ENCODE measurements around the gene ETHE1. TPM values are rescaled to one million over a fixed set of nuclear protein-coding genes. Genes with fewer than 3 reads are reported as not detected.

ETHE1 gene
- polyA plus RNA-seq, 1 donor from 2014 or later, result 25.2 TPM

DNA sequence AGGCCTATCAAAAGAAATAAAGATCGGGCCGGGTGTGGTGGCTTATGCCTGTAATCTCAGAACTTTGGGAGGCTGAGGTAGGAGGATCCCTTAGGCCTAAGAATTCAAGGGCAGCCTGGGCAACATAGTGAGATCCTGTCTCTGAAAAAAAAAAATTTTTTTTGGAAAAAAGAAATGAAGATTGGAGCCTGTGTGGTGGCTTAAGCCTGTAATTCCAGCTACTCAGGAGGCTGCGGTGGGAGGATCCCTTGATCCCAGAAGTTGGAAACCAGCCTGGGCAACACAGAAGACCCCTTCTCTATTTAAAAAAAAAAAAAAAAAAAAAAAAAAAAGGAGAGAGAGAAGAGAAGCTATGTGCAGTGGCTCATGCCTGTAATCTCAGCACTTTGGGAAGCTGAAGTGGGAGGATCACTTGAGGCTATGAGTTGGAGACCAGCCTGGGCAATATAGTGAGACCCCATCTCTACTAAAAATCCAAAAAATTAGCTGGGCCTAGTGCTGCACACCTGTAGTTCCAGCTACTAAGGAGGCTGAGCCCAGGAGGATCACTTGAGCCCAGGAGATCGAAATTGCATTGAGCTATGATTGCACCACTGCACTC is 46.9 kb downstream of the ETHE1 start:
- Mint-ChIP-seq H3K36me3 (peaks cover 12% of the 10 kb centered on the region), H3K4me3 (no peak overlapping the region), H3K27ac (no peak overlapping the region), H3K9me3 (no peaks in the 10 kb centered on the region), H3K4me1 (peaks cover 3 to 6% (median 4%) of the 10 kb centered on the region in 3 donors), H3K27me3 (no peaks in the 10 kb centered on the region)

DNA sequence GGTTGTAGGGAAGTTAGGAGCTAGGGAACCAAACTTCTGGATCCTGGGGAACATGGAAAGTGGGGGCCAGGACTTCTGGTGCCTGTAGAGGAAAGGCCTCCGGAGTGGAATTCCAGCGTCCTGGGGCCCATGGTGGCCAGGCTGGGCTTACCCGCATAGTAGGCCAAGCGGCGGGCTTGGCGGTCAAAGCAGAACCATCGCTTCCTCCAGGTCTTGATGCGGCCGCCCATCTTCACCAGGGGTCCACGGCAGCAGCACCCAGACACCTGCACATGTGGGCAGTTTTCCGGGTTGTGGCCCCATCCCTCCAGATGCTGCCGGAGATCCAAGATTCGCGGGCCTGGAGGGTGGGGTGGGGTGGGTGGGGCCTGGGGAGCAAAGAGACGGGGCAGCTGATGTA is 47.8 kb downstream of the ETHE1 start:
- Mint-ChIP-seq H3K4me1 (peaks cover 3 to 9% (median 4%) of the 10 kb centered on the region in 3 donors), H3K36me3 (peaks cover 12% of the 10 kb centered on the region), H3K9me3 (no peaks in the 10 kb centered on the region), H3K27ac (no peak overlapping the region), H3K27me3 (no peaks in the 10 kb centered on the region), H3K4me3 (no peak overlapping the region)

- peaks cover 12% of the 10 kb centered on the region for H3K36me3 Mint-ChIP-seq
- no peak overlapping the region for H3K4me3 Mint-ChIP-seq
- no peaks in the 10 kb centered on the region for H3K27me3 Mint-ChIP-seq
- H3K9me3 Mint-ChIP-seq, result no peaks in the 10 kb centered on the region
- H3K27ac Mint-ChIP-seq, result peak overlapping the region in 1 of 3 donors; percentile 25
- H3K4me1 Mint-ChIP-seq, result peaks cover 4 to 12% (median 4%) of the 10 kb centered on the region in 3 donors
Observed at GRCh38 chr19:43478323-43478722, 48.7 kb downstream of the ETHE1 start.

GRCh38 chr19:43476606-43477005 is 50.4 kb downstream of the ETHE1 start:
- peak overlapping the region in 1 of 4 donors; percentile 87 for H3K4me3 Mint-ChIP-seq
- H3K27ac Mint-ChIP-seq, result peak overlapping the region in 1 of 3 donors; percentile 53
- no peaks in the 10 kb centered on the region for H3K27me3 Mint-ChIP-seq
- peaks cover 12% of the 10 kb centered on the region for H3K36me3 Mint-ChIP-seq
- H3K4me1 Mint-ChIP-seq, result peaks cover 4 to 12% (median 5%) of the 10 kb centered on the region in 3 donors
- no peaks in the 10 kb centered on the region for H3K9me3 Mint-ChIP-seq

- Mint-ChIP-seq H3K4me3 (peak overlapping the region; percentile 78 to 89 (median 83)), H3K27me3 (no peaks in the 10 kb centered on the region), H3K27ac (peak overlapping the region; percentile 87 to 94 (median 89)), H3K4me1 (peaks cover 4 to 12% (median 5%) of the 10 kb centered on the region in 3 donors), H3K9me3 (no peaks in the 10 kb centered on the region), H3K36me3 (peaks cover 5% of the 10 kb centered on the region)
Observed at GRCh38 chr19:43474986-43475705, 51.9 kb downstream of the ETHE1 start.

DNA sequence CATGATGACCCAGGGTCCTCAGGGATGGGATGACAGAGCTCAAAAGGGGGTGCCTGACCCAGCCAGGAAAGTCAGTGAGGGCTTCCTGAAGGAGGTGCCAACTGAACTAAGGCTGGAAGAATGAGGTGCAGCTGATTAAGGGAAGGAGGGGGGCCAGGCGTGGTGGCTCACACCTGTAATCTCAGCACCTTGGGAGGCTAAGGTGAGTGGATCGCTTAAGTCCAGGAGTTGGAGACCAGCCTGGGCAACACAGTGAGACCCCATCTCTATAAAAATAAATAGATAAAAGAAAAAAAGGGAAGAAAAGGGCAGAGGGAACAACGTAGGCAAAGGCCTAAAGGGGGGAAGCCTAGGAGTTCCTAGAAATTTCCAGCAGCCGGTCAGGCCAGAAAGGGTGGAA is 52.5 kb downstream of the ETHE1 start:
- H3K9me3 Mint-ChIP-seq, result no peaks in the 10 kb centered on the region
- H3K4me1 Mint-ChIP-seq, result peaks cover 4 to 12% (median 5%) of the 10 kb centered on the region in 3 donors
- H3K27me3 Mint-ChIP-seq, result no peaks in the 10 kb centered on the region

DNA sequence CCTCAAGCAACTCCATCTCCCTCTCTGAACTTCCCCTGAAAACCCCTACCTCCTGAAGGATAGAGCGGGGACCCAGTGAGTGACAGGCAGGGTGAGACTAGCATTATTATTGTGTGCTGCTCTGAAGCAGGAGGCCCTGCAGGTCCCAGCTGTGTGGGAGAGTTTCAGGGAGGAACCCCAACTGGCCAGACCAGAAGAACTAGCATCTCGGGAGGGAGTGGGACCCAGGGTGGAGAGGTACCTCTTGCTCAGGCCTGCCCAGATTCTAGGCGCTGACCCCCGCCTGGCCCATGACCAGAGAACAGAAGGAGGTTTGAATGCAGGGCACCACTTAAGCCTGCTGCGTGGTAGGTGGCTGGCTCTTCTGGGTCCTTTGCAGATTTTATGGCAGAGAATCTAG is 55.9 kb downstream of the ETHE1 start:
- Mint-ChIP-seq H3K4me3 (no peak overlapping the region), H3K4me1 (peaks cover 5 to 12% (median 8%) of the 10 kb centered on the region in 3 donors), H3K36me3 (no peaks in the 10 kb centered on the region), H3K27me3 (no peaks in the 10 kb centered on the region), H3K9me3 (no peaks in the 10 kb centered on the region), H3K27ac (no peak overlapping the region)

More for the DNA sequence above, 52.5 kb downstream of the ETHE1 start:
- H3K4me3 Mint-ChIP-seq, result peak overlapping the region in 2 of 4 donors; percentile 43 to 48
- peak overlapping the region in 2 of 3 donors; percentile 85 to 87 for H3K27ac Mint-ChIP-seq
- H3K36me3 Mint-ChIP-seq, result peaks cover 5% of the 10 kb centered on the region

DNA sequence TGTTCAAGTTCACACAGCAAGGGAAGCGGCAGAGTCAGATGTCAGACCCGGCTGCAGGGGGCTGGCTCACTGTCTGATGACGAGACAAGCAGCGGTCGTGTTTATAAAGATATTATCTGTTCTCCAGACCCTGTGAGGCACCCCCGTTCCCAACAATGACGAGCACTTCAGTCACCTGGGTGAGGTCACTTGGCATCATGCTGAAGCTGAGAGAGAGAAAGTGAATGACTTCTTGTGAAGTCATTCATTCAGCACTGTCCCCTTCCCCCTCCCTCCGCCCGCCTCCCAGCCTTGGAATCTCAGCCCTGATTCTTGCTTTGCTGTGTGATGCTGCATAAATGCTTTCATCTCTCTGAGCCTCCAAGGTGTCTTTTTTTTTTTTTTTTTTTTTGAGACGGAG is 56.7 kb downstream of the ETHE1 start:
- Mint-ChIP-seq H3K4me1 (peaks cover 2 to 8% (median 5%) of the 10 kb centered on the region in 3 donors), H3K27me3 (no peaks in the 10 kb centered on the region), H3K9me3 (no peaks in the 10 kb centered on the region), H3K27ac (peak overlapping the region in 1 of 3 donors; percentile 29), H3K36me3 (no peaks in the 10 kb centered on the region), H3K4me3 (no peak overlapping the region)

GRCh38 chr19:43469160-43469480 is 57.9 kb downstream of the ETHE1 start:
- Mint-ChIP-seq H3K4me3 (no peak overlapping the region), H3K27me3 (no peaks in the 10 kb centered on the region), H3K36me3 (no peaks in the 10 kb centered on the region), H3K27ac (peak overlapping the region in 1 of 3 donors; percentile 42), H3K9me3 (no peaks in the 10 kb centered on the region), H3K4me1 (peaks cover 1 to 4% (median 2%) of the 10 kb centered on the region in 3 donors)

DNA sequence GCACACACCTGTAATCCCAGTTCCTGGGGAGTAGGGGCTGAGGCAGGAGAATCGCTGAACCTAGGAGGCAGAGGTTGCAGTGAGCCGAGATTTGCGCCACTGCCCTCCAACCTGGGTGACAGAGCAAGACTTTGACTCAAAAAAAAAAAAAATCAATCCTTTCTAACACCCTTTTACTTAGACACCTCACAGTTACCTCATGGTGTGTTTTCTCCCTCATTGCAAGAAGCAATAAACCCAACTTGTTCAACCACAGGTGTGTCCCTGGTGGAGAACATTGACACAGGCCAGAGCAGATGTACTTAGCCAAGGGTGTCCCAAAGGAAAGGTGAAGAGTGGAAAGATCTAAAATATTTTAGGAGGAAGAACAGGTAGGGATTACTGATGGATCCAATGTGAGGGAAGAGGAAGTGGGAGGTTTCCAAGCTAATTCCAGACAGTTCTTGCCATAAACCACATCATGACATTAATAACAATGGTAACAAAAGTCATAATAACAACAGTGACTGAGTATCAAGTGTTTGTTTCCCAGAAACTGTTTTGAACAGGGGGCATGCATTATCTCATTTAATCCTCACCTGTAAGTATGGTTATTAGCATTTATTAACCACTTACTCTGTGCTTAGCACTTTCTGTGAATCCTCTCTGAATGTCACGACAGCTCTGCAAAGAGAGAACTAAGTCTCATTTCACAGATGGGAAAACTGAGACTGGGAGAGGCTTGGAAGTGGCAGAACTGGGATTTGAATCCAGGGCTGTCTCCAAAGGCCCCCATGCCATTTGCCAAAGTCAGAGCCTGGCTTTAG is 58.4 kb downstream of the ETHE1 start:
- Mint-ChIP-seq H3K36me3 (no peaks in the 10 kb centered on the region), H3K9me3 (no peaks in the 10 kb centered on the region), H3K4me3 (no peak overlapping the region), H3K4me1 (peaks cover 0 to 4% (median 1%) of the 10 kb centered on the region in 3 donors), H3K27me3 (no peaks in the 10 kb centered on the region), H3K27ac (peak overlapping the region in 1 of 3 donors; percentile 42)

GRCh38 chr19:43467730-43468129 is 59.3 kb downstream of the ETHE1 start:
- Mint-ChIP-seq H3K27me3 (no peaks in the 10 kb centered on the region), H3K9me3 (no peaks in the 10 kb centered on the region), H3K27ac (peak overlapping the region in 1 of 3 donors; percentile 12), H3K4me1 (peaks cover 0 to 7% (median 0%) of the 10 kb centered on the region in 3 donors), H3K36me3 (no peaks in the 10 kb centered on the region), H3K4me3 (no peak overlapping the region)

GRCh38 chr19:43467276-43467675 is 59.7 kb downstream of the ETHE1 start:
- Mint-ChIP-seq H3K27ac (peak overlapping the region in 1 of 3 donors; percentile 12), H3K4me1 (peaks cover 0 to 7% (median 0%) of the 10 kb centered on the region in 3 donors), H3K9me3 (no peaks in the 10 kb centered on the region), H3K4me3 (no peak overlapping the region), H3K27me3 (no peaks in the 10 kb centered on the region), H3K36me3 (no peaks in the 10 kb centered on the region)

DNA sequence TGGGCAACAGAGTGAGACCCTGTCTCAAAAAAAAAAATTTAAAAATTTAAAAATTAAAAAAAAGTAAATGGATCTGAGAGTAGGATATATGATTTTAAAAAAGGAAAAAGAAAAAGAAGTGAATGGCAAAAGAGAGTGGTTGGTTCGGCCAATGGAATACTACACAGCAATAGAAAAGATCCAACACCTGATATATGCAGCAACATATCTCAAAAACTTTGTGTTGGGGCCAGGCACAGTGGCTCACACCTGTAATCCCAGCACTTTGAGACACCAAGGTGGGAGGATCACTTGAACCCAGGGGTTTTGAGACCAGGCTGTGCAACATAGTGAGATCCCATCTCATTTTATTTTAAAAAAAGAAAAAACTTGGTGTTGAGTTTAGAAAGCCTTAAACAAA is 60.2 kb downstream of the ETHE1 start:
- Mint-ChIP-seq H3K4me1 (peaks cover 0 to 7% (median 0%) of the 10 kb centered on the region in 3 donors), H3K36me3 (no peaks in the 10 kb centered on the region), H3K27me3 (no peaks in the 10 kb centered on the region), H3K27ac (no peak overlapping the region), H3K4me3 (no peak overlapping the region), H3K9me3 (no peaks in the 10 kb centered on the region)

GRCh38 chr19:43465468-43466120 is 61.4 kb downstream of the ETHE1 start, which contains the start of gene LYPD3:
Gene LYPD3, minus strand, starts transcription at chr19:43465608. Its CDS starts 37 bp downstream, at chr19:43465571.
- Mint-ChIP-seq H3K9me3 (no peaks in the 10 kb centered on the region), H3K27ac (peak within 1 kb of the TSS in 2 of 3 donors; percentile 23 to 99), H3K4me3 (peak within 1 kb of the TSS; percentile 27 to 97 (median 92)), H3K36me3 (no peaks in the 10 kb centered on the region), H3K27me3 (no peaks in the 10 kb centered on the region), H3K4me1 (peaks cover 0 to 7% (median 0%) of the 10 kb centered on the region in 3 donors)

All from IgD-negative memory B cell (primary cell).